ENCODE measurements around the gene TTC6. TPM values are rescaled to one million over a fixed set of nuclear protein-coding genes. Genes with fewer than 3 reads are reported as not detected.

Gene TTC6
- polyA plus RNA-seq, 1 donor (not counting 4 experiments of a cell fraction or from before 2014, with no cell fraction given), result not detected

GRCh38 chr14:37610945-37611523 is 15.6 kb downstream of the TTC6 start:
- Histone ChIP-seq H3K27ac (ENCODE audit: control insufficient read depth, insufficient read depth, low read length) (no peak overlapping the region), H2AFZ (ENCODE audit: control insufficient read depth, low read length) (peak overlapping the region; percentile 42), H3K9me1 (ENCODE audit: control insufficient read depth, extremely low read depth, insufficient read depth, low read length) (no peaks in the 10 kb centered on the region), H3K4me1 (ENCODE audit: control insufficient read depth, extremely low read depth, insufficient read depth, low read length) (no peaks in the 10 kb centered on the region), H3K4me3 (ENCODE audit: control insufficient read depth in 2 of 3, extremely low read depth in 1 of 3, insufficient read depth in 2 of 3, low read depth in 1 of 3, low read length in 3 of 3) (peak overlapping the region in 1 of 3 experiments; percentile 40), H3K36me3 (ENCODE audit: control insufficient read depth in 2 of 2, extremely low read depth in 1 of 2, insufficient read depth in 2 of 2, low read length in 2 of 2) (no peaks in the 10 kb centered on the region), H3K4me2 (ENCODE audit: control insufficient read depth, extremely low read depth, insufficient read depth, low read depth, low read length) (peak overlapping the region; percentile 25), H3K27me3 (ENCODE audit: control insufficient read depth, extremely low read depth, insufficient read depth, low read length) (peaks cover 35% of the 10 kb centered on the region), H4K20me1 (ENCODE audit: control insufficient read depth, extremely low read depth, insufficient read depth, low read length) (no peaks in the 10 kb centered on the region), H3K9me3 (ENCODE audit: control insufficient read depth, low read depth, low read length) (peaks cover 2% of the 10 kb centered on the region), H3K79me2 (ENCODE audit: control insufficient read depth, insufficient read depth, low read length) (no peaks in the 10 kb centered on the region), H3K9ac (ENCODE audit: control insufficient read depth, extremely low read depth, insufficient read depth, low read length) (no peak overlapping the region)
- dilution Hi-C loops (cut with MboI; ENCODE audit: extremely low pct_ligation_motif_present, low sequenced_read_pairs), result no loop called here
- TF ChIP-seq CTCF (optimal IDR thresholded peaks at IDR 0.05 in 1 of 3, IDR thresholded peaks at IDR 0.05 in 1 of 3, conservative IDR thresholded peaks at IDR 0.05 in 1 of 3; ENCODE audit: extremely low read depth in 1 of 3, insufficient read depth in 2 of 3, low read length in 3 of 3) (no peak), EZH2 (IDR thresholded peaks at IDR 0.05; ENCODE audit: low read length) (peak; percentile 93)
- no peak for FAIRE-seq
- no peak for DNase-seq (ENCODE audit: low read depth, low spot score)

GRCh38 chr14:37615582-37616289 is 20.3 kb downstream of the TTC6 start:
- Histone ChIP-seq H2AFZ (ENCODE audit: control insufficient read depth, low read length) (no peak overlapping the region), H3K9me1 (ENCODE audit: control insufficient read depth, extremely low read depth, insufficient read depth, low read length) (no peaks in the 10 kb centered on the region), H3K9me3 (ENCODE audit: control insufficient read depth, low read depth, low read length) (peaks cover 3% of the 10 kb centered on the region), H3K4me3 (ENCODE audit: control insufficient read depth in 2 of 3, extremely low read depth in 1 of 3, insufficient read depth in 2 of 3, low read depth in 1 of 3, low read length in 3 of 3) (no peak overlapping the region), H3K4me1 (ENCODE audit: control insufficient read depth, extremely low read depth, insufficient read depth, low read length) (no peaks in the 10 kb centered on the region), H4K20me1 (ENCODE audit: control insufficient read depth, extremely low read depth, insufficient read depth, low read length) (no peaks in the 10 kb centered on the region), H3K36me3 (ENCODE audit: control insufficient read depth in 2 of 2, extremely low read depth in 1 of 2, insufficient read depth in 2 of 2, low read length in 2 of 2) (no peaks in the 10 kb centered on the region), H3K27ac (ENCODE audit: control insufficient read depth, insufficient read depth, low read length) (no peak overlapping the region), H3K27me3 (ENCODE audit: control insufficient read depth, extremely low read depth, insufficient read depth, low read length) (peaks cover 15% of the 10 kb centered on the region), H3K4me2 (ENCODE audit: control insufficient read depth, extremely low read depth, insufficient read depth, low read depth, low read length) (no peak overlapping the region), H3K9ac (ENCODE audit: control insufficient read depth, extremely low read depth, insufficient read depth, low read length) (no peak overlapping the region), H3K79me2 (ENCODE audit: control insufficient read depth, insufficient read depth, low read length) (no peaks in the 10 kb centered on the region)
- FAIRE-seq (no peak), DNase-seq (ENCODE audit: low read depth, low spot score) (no peak)
- dilution Hi-C loops (cut with MboI; ENCODE audit: extremely low pct_ligation_motif_present, low sequenced_read_pairs), result no loop called here
- TF ChIP-seq CTCF (optimal IDR thresholded peaks at IDR 0.05 in 1 of 3, IDR thresholded peaks at IDR 0.05 in 1 of 3, conservative IDR thresholded peaks at IDR 0.05 in 1 of 3; ENCODE audit: extremely low read depth in 1 of 3, insufficient read depth in 2 of 3, low read length in 3 of 3) (no peak), EZH2 (IDR thresholded peaks at IDR 0.05; ENCODE audit: low read length) (no peak)

All from keratinocyte (primary cell).